Uterus (tissue), 4 donors: ENCODE measurements around the gene JMJD8. TPM values are rescaled to one million over a fixed set of nuclear protein-coding genes. Genes with fewer than 3 reads are reported as not detected.

Experiments used
- DNase-seq, 2 donors: peaks; one replicate each; pipeline ENCODE4 v3.0.0-alpha.2; 2019 to 2020
- H3K27ac ChIP-seq, 2 donors: fragments of 200-600 bp; sonication (generic); 1 replicate in 1 of 2; 2 replicates in 1 of 2; pipeline ENCODE4 v1.5.1; 2016 to 2018
- H3K27me3 ChIP-seq, 2 donors: fragments of 200-600 bp; sonication (generic); one replicate each; pipeline ENCODE4 v1.5.1; 2018 to 2019; ENCODE audit warnings: control low read depth in 1 of 2
- H3K36me3 ChIP-seq, 2 donors: fragments of 200-600 bp; sonication (generic); one replicate each; pipeline ENCODE4 v1.5.1; 2019; ENCODE audit warnings: control low read depth in 1 of 2
- H3K4me1 ChIP-seq, 2 donors: fragments of 200-600 bp; sonication (generic); one replicate each; pipeline ENCODE4 v1.5.1; 2018 to 2019; ENCODE audit warnings: control low read depth in 1 of 2
- H3K4me3 ChIP-seq, 2 donors: fragments of 200-600 bp; sonication (generic); 1 replicate in 1 of 2; 2 replicates in 1 of 2; pipeline ENCODE4 v1.5.1; 2018 to 2019; ENCODE audit warnings: mild to moderate bottlenecking in 1 of 2
- H3K9me3 ChIP-seq, 2 donors: fragments of 200-600 bp; sonication (generic); one replicate each; pipeline ENCODE4 v1.5.1; 2019; ENCODE audit warnings: control low read depth in 1 of 2
- CTCF ChIP-seq, 4 experiments: fragments of 200-600 bp in 2 of 4; fragments of 450-650 bp in 2 of 4; sonication (generic) in 2 of 4; IDR thresholded peaks; one replicate each; pipeline ENCODE4 v1.5.1; 2016 to 2019; ENCODE audit warnings: antibody characterized with exemption in 4 of 4, mild to moderate bottlenecking in 2 of 4, moderate library complexity in 1 of 4
- POLR2A ChIP-seq, 2 donors: fragments of 450-650 bp; IDR thresholded peaks; one replicate each; pipeline ENCODE4 v1.6.1; 2016; ENCODE audit warnings: antibody characterized with exemption in 2 of 2, mild to moderate bottlenecking in 1 of 2, moderate library complexity in 1 of 2
- intact Hi-C: fragments of 100-400 bp; cut with DNase I; formaldehyde crosslinking; loops from one replicate; pipeline ENCODE4 v1.15.1; 2023; ENCODE audit warnings: low total_unique reads
- total RNA-seq, 4 donors: library from RNA; depleted of rRNA in 3 of 4; stranded (reverse); fragments of >200 nt in 3 of 4; gene quantifications; one replicate each; pipeline versions ENCODE4 v1.1.0 to v1.2.4, GENCODE V29; 2014 to 2023
- donor health status: DM: yes; HTN: yes; CAD: no.

Gene JMJD8
- total RNA-seq, 4 donors from 2014 or later: 45.6 to 111 (median 57.4) TPM

GRCh38 chr16:711548-712320 is 27.6 kb upstream of the JMJD8 start:
- TF ChIP-seq POLR2A (IDR thresholded peaks at IDR 0.05) (no peak), CTCF (IDR thresholded peaks at IDR 0.05) (peak; percentile 90 to 93 (median 92))
- H3K4me3 ChIP-seq: no peak overlapping the region
- DNase-seq: peak; percentile 65 to 72
- H3K27me3 ChIP-seq: peaks cover 16 to 22% of the 10 kb centered on the region in 2 donors
- H3K27ac ChIP-seq: no peak overlapping the region
- peaks cover 5 to 14% of the 10 kb centered on the region in 2 donors for H3K4me1 ChIP-seq
- intact Hi-C loops: no loop called here
- no peaks in the 10 kb centered on the region for H3K9me3 ChIP-seq
- no peaks in the 10 kb centered on the region for H3K36me3 ChIP-seq

GRCh38 chr16:711084-711483 is 26.9 kb upstream of the JMJD8 start:
- H3K4me3 ChIP-seq: no peak overlapping the region

GRCh38 chr16:710500-711075 is 26.5 kb upstream of the JMJD8 start:
- no peaks in the 10 kb centered on the region for H3K9me3 ChIP-seq
- peaks cover 0 to 11% of the 10 kb centered on the region in 2 donors for H3K4me1 ChIP-seq
- H3K27me3 ChIP-seq: peaks cover 22 to 29% of the 10 kb centered on the region in 2 donors
- no peak for TF ChIP-seq CTCF (IDR thresholded peaks at IDR 0.05)
- no peak for TF ChIP-seq POLR2A (IDR thresholded peaks at IDR 0.05)
- H3K27ac ChIP-seq: no peak overlapping the region
- DNase-seq: no peak
- H3K36me3 ChIP-seq: no peaks in the 10 kb centered on the region
- no peak overlapping the region for H3K4me3 ChIP-seq
- intact Hi-C loops: no loop called here

More at GRCh38 chr16:711084-711483, 26.9 kb upstream of the JMJD8 start:
- intact Hi-C loops: no loop called here
- Histone ChIP-seq H3K36me3 (no peaks in the 10 kb centered on the region), H3K27me3 (peaks cover 20 to 28% of the 10 kb centered on the region in 2 donors), H3K27ac (no peak overlapping the region), H3K4me1 (peaks cover 2 to 12% of the 10 kb centered on the region in 2 donors), H3K9me3 (no peaks in the 10 kb centered on the region)
- no peak for DNase-seq
- TF ChIP-seq CTCF (IDR thresholded peaks at IDR 0.05) (no peak), POLR2A (IDR thresholded peaks at IDR 0.05) (no peak)

- H3K36me3 ChIP-seq: no peaks in the 10 kb centered on the region
- H3K9me3 ChIP-seq: no peaks in the 10 kb centered on the region
- TF ChIP-seq CTCF (IDR thresholded peaks at IDR 0.05): no peak
- no peak for TF ChIP-seq POLR2A (IDR thresholded peaks at IDR 0.05)
- no peak overlapping the region for H3K27ac ChIP-seq
- H3K27me3 ChIP-seq: peaks cover 26 to 31% of the 10 kb centered on the region in 2 donors
- intact Hi-C loops: no loop called here
- peaks cover 0 to 10% of the 10 kb centered on the region in 2 donors for H3K4me1 ChIP-seq
- H3K4me3 ChIP-seq: no peak overlapping the region
- DNase-seq: no peak
These were observed 25.7 kb upstream of the JMJD8 start for GRCh38 chr16:709566-710499.
